Esophagus muscularis mucosa (tissue), 3 donors: Measurements from ENCODE around the gene TMEM115.

Source experiments
- POLR2A ChIP-seq: fragments of 450-650 bp; IDR thresholded peaks from one replicate; pipeline ENCODE4 v1.6.1; 2017; ENCODE audit warnings: antibody characterized with exemption, moderate library complexity, mild to moderate bottlenecking, low read depth
- TF ChIP-seq, protein P1 (sequence below), 3 experiments: fragments of 200-600 bp in 2 of 3; fragments of 450-650 bp in 1 of 3; sonication (generic) in 2 of 3; IDR thresholded peaks; one replicate each; pipeline ENCODE4 v1.5.1; 2017 to 2019; ENCODE audit warnings: antibody characterized with exemption in 3 of 3, mild to moderate bottlenecking in 2 of 3, moderate library complexity in 1 of 3

DNA sequence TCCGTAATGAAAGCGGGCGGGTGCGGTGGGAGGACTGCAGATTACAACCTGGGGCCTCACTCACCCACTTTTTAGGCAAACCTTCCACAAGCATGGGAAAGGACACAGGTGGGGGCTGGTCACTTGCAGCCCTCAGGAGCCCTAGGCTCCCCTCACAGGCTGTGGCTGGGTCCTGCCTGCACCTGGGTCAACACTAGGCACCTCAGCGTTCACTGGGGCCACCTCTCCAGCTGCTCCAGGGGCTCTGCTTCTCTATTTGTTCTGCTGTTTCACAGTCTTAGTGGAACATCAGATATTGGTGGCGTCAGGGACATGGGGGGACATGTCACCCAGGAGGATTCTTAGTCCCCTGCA lies 30.1 kb upstream of the TMEM115 start:
- TF ChIP-seq, protein P1, sequence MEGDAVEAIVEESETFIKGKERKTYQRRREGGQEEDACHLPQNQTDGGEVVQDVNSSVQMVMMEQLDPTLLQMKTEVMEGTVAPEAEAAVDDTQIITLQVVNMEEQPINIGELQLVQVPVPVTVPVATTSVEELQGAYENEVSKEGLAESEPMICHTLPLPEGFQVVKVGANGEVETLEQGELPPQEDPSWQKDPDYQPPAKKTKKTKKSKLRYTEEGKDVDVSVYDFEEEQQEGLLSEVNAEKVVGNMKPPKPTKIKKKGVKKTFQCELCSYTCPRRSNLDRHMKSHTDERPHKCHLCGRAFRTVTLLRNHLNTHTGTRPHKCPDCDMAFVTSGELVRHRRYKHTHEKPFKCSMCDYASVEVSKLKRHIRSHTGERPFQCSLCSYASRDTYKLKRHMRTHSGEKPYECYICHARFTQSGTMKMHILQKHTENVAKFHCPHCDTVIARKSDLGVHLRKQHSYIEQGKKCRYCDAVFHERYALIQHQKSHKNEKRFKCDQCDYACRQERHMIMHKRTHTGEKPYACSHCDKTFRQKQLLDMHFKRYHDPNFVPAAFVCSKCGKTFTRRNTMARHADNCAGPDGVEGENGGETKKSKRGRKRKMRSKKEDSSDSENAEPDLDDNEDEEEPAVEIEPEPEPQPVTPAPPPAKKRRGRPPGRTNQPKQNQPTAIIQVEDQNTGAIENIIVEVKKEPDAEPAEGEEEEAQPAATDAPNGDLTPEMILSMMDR (IDR thresholded peaks at IDR 0.05) = no peak
- TF ChIP-seq POLR2A = no peak
